Neural progenitor cell (in vitro differentiated cells): ENCODE data around the gene KRTAP10-9.

Experiments used
- EZH2 ChIP-seq: fragments of 200-600 bp; sonication (generic); IDR thresholded peaks from 2 replicates; pipeline ENCODE4 v1.6.1; 2017; ENCODE audit warnings: antibody characterized with exemption, mild to moderate bottlenecking, moderate library complexity
- EZH2phosphoT487 ChIP-seq: fragments of 200-600 bp; sonication (generic); IDR thresholded peaks from 2 replicates; pipeline ENCODE4 v1.6.1; 2017; ENCODE audit warnings: antibody characterized with exemption
- TF ChIP-seq, protein P1 (sequence below): fragments of 200-600 bp; sonication (generic); IDR thresholded peaks from 2 replicates; pipeline ENCODE4 v1.5.1; 2017; ENCODE audit warnings: antibody characterized with exemption, mild to moderate bottlenecking

DNA sequence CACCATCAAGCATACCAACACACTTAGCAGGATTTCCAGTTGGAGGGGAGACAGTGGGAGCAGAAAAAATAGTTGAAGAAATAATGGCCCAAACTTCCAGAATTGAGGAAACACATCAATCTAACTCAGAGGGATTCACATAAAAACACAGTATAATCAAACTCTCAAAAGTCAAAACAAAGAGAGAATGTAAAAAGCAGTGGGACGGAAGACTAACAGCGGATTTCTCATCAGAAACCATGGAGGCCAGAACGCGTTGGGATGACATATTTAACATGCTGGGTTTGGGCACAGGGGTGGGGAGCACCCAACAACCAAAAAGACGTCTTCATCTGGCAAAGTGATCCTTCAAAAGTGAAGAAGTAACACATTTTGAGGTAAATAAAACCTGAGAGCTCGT, 7.0 kb upstream of the KRTAP10-9 start:
- TF ChIP-seq, protein P1, sequence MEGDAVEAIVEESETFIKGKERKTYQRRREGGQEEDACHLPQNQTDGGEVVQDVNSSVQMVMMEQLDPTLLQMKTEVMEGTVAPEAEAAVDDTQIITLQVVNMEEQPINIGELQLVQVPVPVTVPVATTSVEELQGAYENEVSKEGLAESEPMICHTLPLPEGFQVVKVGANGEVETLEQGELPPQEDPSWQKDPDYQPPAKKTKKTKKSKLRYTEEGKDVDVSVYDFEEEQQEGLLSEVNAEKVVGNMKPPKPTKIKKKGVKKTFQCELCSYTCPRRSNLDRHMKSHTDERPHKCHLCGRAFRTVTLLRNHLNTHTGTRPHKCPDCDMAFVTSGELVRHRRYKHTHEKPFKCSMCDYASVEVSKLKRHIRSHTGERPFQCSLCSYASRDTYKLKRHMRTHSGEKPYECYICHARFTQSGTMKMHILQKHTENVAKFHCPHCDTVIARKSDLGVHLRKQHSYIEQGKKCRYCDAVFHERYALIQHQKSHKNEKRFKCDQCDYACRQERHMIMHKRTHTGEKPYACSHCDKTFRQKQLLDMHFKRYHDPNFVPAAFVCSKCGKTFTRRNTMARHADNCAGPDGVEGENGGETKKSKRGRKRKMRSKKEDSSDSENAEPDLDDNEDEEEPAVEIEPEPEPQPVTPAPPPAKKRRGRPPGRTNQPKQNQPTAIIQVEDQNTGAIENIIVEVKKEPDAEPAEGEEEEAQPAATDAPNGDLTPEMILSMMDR, result no peak
- no peak for TF ChIP-seq EZH2phosphoT487
- no peak for TF ChIP-seq EZH2
